IPS-20b (cell line): Measurements from ENCODE around the gene FXYD7.
"Not testable (repeated sequence)": the region's sequence is repeated elsewhere in the genome, so short reads cannot be mapped to it uniquely, and the experiment has no call there.

Experiments
- H3K27ac ChIP-seq: one replicate; pipeline ENCODE4 v1.5.1; 2013; ENCODE audit warnings: low read length
- H3K27me3 ChIP-seq: 2 replicates; pipeline ENCODE4 v1.6.1; 2013; ENCODE audit warnings: mild to moderate bottlenecking, low read length, inconsistent platforms; ENCODE audit not compliant: insufficient read depth
- H3K36me3 ChIP-seq: 2 replicates; pipeline ENCODE4 v1.6.1; 2013; ENCODE audit warnings: low read depth, mild to moderate bottlenecking, inconsistent platforms, low read length, moderate library complexity; ENCODE audit not compliant: insufficient read depth
- H3K4me1 ChIP-seq: 2 replicates; pipeline ENCODE4 v1.6.1; 2013; ENCODE audit warnings: mild to moderate bottlenecking, control low read depth, inconsistent platforms, low read length, moderate library complexity; ENCODE audit not compliant: insufficient read depth
- H3K4me3 ChIP-seq: 2 replicates; pipeline ENCODE4 v1.5.1; 2013; ENCODE audit warnings: mild to moderate bottlenecking, low read length, inconsistent platforms
- H3K9ac ChIP-seq: 2 replicates; pipeline ENCODE4 v1.6.1; 2013; ENCODE audit warnings: low read depth, mild to moderate bottlenecking, inconsistent platforms, low read length, moderate library complexity
- H3K9me3 ChIP-seq: 2 replicates; pipeline ENCODE4 v1.6.1; 2013; ENCODE audit warnings: mild to moderate bottlenecking, low read depth, low read length, inconsistent platforms; ENCODE audit not compliant: insufficient read depth

FXYD7 gene

DNA sequence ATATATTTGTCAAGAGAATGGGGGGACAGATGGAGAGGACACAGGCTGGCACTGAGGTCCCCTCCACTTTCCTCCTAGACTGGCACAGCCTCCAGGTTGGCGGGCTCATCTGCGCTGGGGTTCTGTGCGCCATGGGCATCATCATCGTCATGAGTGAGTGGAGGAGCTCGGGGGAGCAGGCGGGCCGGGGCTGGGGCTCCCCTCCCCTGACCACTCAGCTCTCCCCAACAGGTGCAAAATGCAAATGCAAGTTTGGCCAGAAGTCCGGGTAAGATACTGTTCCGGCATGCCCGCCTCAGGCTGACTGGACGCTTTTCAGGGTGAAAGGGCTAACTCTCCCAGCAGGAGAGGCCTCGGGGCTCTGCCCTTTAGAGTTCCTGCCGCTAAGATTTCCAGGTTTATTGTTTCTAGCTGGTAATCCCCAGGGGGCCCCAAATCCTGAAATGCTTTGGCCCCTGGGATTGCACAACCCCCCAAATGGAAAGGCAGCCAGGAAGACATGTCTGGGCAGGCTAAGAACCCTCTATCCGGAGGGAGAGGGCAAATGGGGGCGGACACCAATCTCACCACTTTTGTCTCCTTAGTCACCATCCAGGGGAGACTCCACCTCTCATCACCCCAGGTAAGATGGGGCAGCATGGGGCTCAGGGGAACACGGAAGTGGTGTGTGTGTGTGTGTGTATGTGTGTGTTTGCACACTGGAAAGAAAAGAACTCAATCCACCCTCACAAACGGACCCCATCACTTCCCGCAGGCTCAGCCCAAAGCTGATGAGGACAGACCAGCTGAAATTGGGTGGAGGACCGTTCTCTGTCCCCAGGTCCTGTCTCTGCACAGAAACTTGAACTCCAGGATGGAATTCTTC lies 20.1 kb upstream of the FXYD7 start:
- Histone ChIP-seq H3K4me3 (no peak overlapping the region), H3K9me3 (no peaks in the 10 kb centered on the region), H3K4me1 (peaks cover 11% of the 10 kb centered on the region), H3K27me3 (no peaks in the 10 kb centered on the region), H3K36me3 (no peaks in the 10 kb centered on the region), H3K9ac (no peak overlapping the region), H3K27ac (no peak overlapping the region)

DNA sequence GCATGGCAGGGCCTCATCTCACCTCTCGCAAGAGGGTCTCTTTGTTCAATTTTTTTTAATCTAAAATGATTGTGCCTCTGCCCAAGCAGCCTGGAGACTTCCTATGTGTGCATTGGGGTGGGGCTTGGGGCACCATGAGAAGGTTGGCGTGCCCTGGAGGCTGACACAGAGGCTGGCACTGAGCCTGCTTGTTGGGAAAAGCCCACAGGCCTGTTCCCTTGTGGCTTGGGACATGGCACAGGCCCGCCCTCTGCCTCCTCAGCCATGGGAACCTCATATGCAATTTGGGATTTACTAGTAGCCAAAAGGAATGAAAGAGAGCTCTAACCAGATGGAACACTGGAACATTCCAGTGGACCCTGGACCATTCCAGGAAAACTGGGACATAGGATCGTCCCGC lies 19.5 kb upstream of the FXYD7 start:
- Histone ChIP-seq H3K4me1 (peaks cover 11% of the 10 kb centered on the region), H3K4me3 (no peak overlapping the region), H3K9ac (no peak overlapping the region), H3K27ac (no peak overlapping the region), H3K27me3 (no peaks in the 10 kb centered on the region), H3K36me3 (no peaks in the 10 kb centered on the region), H3K9me3 (no peaks in the 10 kb centered on the region)

DNA sequence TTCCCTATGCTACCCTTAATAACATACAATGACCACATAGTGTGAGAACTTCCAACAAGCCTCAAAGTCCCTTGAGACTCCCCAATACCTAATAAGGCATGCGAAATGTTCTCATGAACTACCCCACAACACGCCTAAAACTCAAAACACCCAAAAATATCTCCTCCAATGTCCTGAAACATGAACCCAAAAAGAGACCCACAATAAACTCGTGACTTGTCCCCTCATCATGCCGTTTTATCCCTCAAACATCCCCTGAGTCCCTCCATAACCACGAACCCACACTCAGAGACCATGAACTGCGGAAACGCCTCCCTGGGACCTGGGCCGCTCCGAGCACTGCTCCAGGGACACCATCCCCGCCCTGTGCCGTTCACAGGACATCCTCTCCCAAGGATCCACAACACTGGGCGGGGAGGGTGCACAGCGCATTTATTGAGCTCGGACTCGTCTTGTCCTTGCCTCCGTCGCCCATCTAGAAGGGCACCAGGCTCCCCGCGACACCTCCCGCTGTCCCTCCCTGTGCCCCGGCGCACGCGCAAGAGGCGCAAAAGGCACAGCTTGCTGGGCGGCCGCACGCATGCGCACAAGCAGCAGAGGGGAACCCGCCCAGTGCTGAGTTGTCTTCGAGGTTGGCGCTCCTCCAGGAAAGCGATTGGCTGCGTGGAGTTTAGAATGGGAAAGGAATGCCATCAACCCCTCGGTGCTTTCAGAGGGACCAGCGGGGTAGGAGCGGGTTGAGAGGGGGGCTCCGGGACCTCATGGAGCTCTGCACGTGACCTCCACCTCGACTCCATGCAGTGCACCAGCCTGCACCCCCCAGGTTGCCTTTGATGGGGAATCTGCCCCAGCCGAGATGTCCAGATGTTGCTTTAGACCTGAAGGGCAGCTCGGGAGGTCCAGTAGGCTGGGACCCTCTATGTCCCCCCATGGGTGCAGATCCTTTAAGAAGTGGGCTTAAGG lies 18.7 kb upstream of the FXYD7 start:
- Histone ChIP-seq H3K9me3 (no peaks in the 10 kb centered on the region), H3K9ac (peak overlapping the region; percentile 27; the same call in 1 of the 2 replicates), H3K4me3 (no peak overlapping the region; the same call in 1 of the 2 replicates), H3K27ac (no peak overlapping the region), H3K36me3 (no peaks in the 10 kb centered on the region), H3K27me3 (no peaks in the 10 kb centered on the region), H3K4me1 (peaks cover 11% of the 10 kb centered on the region)

DNA sequence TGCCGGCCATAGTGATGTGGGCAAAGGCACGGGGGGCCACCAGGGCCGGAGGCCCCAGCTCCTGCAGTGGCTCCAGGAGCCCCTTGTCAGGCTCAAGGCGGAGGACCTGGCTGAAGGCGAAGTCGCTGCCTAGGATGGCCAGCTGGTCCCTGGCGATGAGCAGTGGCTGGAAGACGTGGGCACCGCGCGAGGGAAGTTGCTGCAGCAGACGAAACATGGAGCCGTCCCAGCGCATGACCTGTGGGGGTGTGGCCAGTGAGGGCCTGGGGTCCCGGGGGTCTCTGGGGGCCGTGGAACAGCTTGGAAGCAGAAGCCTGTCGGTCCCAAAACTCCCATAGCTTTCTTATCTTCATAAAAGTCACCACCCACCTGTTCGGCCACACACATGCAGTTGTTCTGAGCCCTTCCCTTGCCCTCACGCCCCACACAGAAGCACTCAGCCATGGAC lies 17.8 kb upstream of the FXYD7 start:
- no peak overlapping the region for H3K4me3 ChIP-seq
- H3K4me1 ChIP-seq, result peaks cover 11% of the 10 kb centered on the region
- H3K27ac ChIP-seq, result no peak overlapping the region

DNA sequence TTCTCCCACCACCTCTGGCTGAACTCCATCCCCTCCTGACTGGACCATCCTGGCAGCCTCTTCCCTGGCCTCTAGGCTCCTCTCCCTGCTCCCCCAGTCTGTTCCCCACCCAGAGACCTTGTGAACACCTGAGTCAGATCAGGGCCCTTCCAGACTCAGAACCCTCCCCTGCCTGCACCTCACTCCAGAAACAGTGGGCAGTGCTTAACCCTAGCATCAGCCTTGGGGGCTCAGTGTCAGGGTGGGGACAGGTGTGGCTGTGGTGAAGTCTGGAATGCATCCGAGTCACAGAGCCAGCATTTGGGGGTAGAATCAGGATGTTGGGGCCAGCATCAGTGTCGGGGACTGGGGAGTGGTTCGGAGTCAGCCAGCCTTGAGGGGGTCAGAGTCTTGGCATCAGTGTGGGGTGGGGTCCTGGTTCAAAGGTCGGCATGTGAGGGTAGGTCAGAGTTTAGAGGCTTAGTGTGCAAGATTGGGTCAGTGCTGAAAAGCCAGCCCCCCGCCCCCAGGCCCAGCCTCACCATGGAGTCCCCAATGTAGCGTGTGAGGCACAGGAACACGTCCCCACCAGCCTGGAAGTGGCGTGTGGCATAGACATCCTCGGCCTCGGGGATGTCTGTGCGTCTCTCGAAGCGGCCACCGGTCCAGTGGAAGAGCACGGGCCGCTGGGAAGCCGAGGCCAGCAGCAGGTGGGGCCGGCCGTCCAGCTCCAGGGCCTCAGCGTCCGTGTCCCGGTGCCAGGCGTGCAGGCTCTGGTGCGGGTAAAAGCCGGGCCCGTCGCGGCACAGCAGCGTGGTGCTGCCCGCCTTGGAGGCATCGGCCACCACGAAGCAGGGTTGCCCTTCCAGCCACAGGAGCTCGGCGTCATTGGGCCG lies 17.1 kb upstream of the FXYD7 start:
- H3K27me3 ChIP-seq, result no peaks in the 10 kb centered on the region

More for the DNA sequence above, 17.8 kb upstream of the FXYD7 start:
- Histone ChIP-seq H3K9me3 (no peaks in the 10 kb centered on the region), H3K27me3 (no peaks in the 10 kb centered on the region), H3K9ac (no peak overlapping the region), H3K36me3 (no peaks in the 10 kb centered on the region)

DNA sequence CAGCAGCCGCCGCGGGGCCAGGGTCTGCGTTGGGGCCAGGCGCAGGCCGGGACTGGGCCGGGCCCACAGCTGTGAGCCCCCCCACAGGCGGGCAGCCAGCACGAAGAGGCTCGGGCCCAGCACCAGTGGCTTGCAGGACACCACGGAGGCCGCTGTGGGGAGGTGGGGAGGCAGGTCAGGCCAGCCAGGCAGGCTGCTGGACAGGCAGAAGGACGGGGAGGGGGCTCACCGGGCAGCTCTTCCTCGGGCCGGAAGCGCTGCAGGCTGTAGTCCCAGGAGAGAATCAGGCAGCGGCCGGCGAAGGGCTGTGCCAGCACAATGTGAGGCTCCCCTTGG lies 16.5 kb upstream of the FXYD7 start:
- Histone ChIP-seq H3K9me3 (no peaks in the 10 kb centered on the region), H3K4me3 (no peak overlapping the region), H3K27ac (no peak overlapping the region), H3K27me3 (no peaks in the 10 kb centered on the region), H3K9ac (no peak overlapping the region), H3K36me3 (no peaks in the 10 kb centered on the region), H3K4me1 (peaks cover 11% of the 10 kb centered on the region)

More for the DNA sequence above, 17.1 kb upstream of the FXYD7 start:
- Histone ChIP-seq H3K9me3 (no peaks in the 10 kb centered on the region), H3K9ac (no peak overlapping the region), H3K4me1 (peaks cover 11% of the 10 kb centered on the region), H3K4me3 (no peak overlapping the region), H3K36me3 (no peaks in the 10 kb centered on the region), H3K27ac (no peak overlapping the region)

DNA sequence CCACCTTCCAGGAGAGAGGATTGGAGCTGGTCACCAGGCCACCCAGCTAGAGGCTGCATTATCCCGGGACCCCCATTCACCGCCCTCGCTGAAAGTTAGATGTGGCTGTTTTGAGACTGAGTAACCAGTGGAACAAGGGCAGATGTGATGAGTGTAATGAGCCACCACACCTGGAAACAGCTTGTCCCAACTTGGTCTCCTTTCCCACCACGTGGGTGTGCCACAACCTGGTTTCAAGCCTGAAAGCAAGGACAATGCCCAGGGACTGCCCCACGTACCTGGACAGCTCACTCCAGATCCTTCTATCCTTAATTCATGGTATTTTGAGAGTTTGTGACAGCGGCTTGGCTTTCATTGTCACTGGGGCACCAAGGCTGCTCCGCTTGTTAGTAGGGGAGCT lies 15.2 kb upstream of the FXYD7 start:
- no peaks in the 10 kb centered on the region for H3K27me3 ChIP-seq
- no peaks in the 10 kb centered on the region for H3K36me3 ChIP-seq
- H3K4me3 ChIP-seq, result no peak overlapping the region
- H3K27ac ChIP-seq, result no peak overlapping the region
- H3K9ac ChIP-seq, result no peak overlapping the region
- no peaks in the 10 kb centered on the region for H3K9me3 ChIP-seq
- peaks cover 10% of the 10 kb centered on the region for H3K4me1 ChIP-seq

DNA sequence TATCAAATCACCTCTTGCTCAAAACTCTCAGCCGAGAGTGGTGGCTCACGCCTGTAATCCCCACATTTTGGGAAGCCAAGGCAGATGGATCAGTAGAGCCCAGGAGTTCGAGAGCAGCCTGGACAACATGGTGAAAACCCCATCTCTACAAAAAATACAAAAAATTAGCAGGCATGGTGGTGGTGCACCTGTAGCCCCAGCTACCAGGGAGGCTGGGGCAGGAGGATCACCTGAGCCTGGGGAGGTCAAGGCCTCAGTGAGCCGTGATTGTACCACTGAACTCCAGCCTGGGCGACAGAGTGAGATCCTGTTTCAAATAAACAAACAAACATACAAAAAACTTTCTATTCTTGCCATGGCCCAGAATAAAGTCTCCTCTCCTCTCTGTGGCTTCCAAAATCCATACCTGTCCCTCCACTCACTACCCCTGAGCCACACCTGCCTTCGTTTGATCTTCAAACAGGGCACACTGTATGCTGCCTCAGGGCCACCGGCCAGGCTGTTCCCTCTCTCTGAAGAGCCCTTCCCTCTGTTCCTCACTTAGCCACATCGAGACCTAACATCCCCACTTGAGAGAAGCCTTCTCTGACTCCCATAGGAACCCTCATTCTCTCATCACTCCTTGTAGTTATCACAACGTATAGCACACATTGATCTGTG lies 14.5 kb upstream of the FXYD7 start:
- Histone ChIP-seq H3K9ac (no peak overlapping the region), H3K4me3 (no peak overlapping the region), H3K27me3 (no peaks in the 10 kb centered on the region), H3K36me3 (no peaks in the 10 kb centered on the region), H3K4me1 (peaks cover 3% of the 10 kb centered on the region), H3K27ac (no peak overlapping the region), H3K9me3 (no peaks in the 10 kb centered on the region)

DNA sequence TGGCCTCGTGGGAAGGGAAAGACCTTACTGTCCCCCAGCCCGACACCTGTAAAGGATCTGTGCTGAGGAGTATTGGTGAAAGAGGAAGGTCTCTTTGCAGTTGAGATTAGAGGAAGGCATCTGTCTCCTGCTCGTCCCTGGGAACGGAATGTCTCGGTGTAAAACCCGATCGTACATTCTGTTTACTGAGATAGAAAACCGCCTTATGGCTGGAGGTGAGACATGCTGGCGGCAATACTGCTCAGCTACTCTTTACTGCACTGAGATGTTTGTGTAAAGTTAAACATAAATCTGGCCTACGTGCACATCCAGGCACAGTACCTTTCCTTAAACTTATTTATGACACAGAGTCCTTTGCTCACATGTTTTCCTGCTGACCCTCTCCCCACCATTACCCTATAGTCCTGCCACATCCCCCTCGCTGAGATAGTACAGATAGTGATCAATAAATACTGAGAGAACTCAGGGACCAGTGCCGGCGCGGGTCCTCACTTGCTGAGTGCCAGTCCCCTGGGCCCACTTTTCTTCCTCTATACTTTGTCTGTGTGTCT lies 13.3 kb upstream of the FXYD7 start:
- H3K9me3 ChIP-seq, H3K4me3 ChIP-seq, H3K4me1 ChIP-seq, H3K27ac ChIP-seq, H3K9ac ChIP-seq, H3K27me3 ChIP-seq, H3K36me3 ChIP-seq: not testable (repeated sequence)

DNA sequence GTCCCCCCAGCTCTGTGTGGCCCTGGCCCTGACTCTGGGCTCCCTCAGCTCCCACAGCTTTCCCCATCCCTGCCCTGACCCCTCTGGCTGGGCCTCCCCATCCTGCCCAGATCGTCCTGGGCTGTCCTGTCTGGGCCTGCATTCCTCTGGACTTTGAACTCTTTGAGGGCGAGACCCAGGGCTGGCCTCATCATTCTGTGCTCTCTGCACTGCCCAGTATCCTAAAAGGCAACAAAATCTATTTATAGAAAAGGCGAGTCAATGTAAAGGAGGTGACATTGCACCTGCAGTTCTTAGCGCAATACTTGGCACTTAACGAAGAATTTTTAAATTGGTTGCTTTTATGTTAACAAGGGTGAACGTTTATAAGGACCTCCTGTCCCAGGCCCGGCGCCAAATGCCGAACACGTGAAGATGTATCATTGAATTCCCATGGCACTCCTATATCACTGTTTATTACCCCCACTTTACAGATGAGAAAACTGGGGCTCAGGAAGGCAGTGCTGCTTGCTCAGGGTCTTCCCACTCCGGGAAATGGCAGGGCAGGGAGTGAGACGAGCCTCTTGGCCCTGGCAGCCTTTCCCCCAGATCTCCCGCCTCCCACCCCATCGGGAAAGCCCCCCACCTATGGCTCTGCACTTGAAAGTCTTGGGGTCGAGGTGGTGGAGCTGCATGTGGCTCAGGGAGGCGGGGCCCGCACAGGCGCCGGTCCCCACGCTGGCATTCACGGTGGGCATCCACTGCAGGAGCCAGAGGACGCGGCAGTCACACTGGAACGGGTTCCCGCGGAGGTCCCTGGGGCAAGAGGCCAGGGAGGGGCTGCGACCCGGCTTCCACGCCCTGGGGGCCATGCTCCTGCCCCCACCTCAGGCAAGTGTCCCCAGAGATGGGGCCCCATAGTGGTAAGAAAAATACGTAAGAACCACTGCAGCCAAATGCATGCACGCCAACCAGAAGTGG lies 12.0 kb upstream of the FXYD7 start:
- H3K4me1 ChIP-seq, result no peaks in the 10 kb centered on the region
- no peak overlapping the region for H3K27ac ChIP-seq
- H3K9ac ChIP-seq, result no peak overlapping the region
- no peak overlapping the region for H3K4me3 ChIP-seq
- no peaks in the 10 kb centered on the region for H3K27me3 ChIP-seq
- H3K9me3 ChIP-seq, result no peaks in the 10 kb centered on the region
- H3K36me3 ChIP-seq, result no peaks in the 10 kb centered on the region
